Measurements from ENCODE around the gene SLC16A4.
A peak's percentile ranks its signal among the peaks of the same experiment; 100 is the strongest.

The SLC16A4 gene

GRCh38 chr1:110393691-110394492 lies 3.1 kb upstream of the SLC16A4 start:
- DNase-seq (ENCODE audit: low read depth) = no peak
- H3K4me3 ChIP-seq (ENCODE audit: control insufficient read depth, low read depth, low read length) = no peak overlapping the region
- TF ChIP-seq CTCF (IDR thresholded peaks at IDR 0.05; ENCODE audit: control insufficient read depth, insufficient read depth, low read depth, low read length, missing control alignments) = no peak

- no peak for DNase-seq (ENCODE audit: low read depth)
- no peak for TF ChIP-seq CTCF (IDR thresholded peaks at IDR 0.05; ENCODE audit: control insufficient read depth, insufficient read depth, low read depth, low read length, missing control alignments)
- H3K4me3 ChIP-seq (ENCODE audit: control insufficient read depth, low read depth, low read length) = no peak overlapping the region
Observed at GRCh38 chr1:110393286-110393685, 2.5 kb upstream of the SLC16A4 start.

- H3K4me3 ChIP-seq (ENCODE audit: control insufficient read depth, low read depth, low read length) = peak overlapping the region; percentile 43
- TF ChIP-seq CTCF (IDR thresholded peaks at IDR 0.05; ENCODE audit: control insufficient read depth, insufficient read depth, low read depth, low read length, missing control alignments) = no peak
- no peak for DNase-seq (ENCODE audit: low read depth)
Observed at GRCh38 chr1:110390096-110390495, 730 bp downstream of the SLC16A4 start.

- no peak overlapping the region for H3K4me3 ChIP-seq (ENCODE audit: control insufficient read depth, low read depth, low read length)
- TF ChIP-seq CTCF (IDR thresholded peaks at IDR 0.05; ENCODE audit: control insufficient read depth, insufficient read depth, low read depth, low read length, missing control alignments) = no peak
- no peak for DNase-seq (ENCODE audit: low read depth)
Observed at GRCh38 chr1:110387048-110387754, 3.6 kb downstream of the SLC16A4 start.

- no peak for DNase-seq (ENCODE audit: low read depth)
- TF ChIP-seq CTCF (IDR thresholded peaks at IDR 0.05; ENCODE audit: control insufficient read depth, insufficient read depth, low read depth, low read length, missing control alignments) = no peak
- no peak overlapping the region for H3K4me3 ChIP-seq (ENCODE audit: control insufficient read depth, low read depth, low read length)
Observed at GRCh38 chr1:110385369-110385768, 5.5 kb downstream of the SLC16A4 start.

GRCh38 chr1:110384581-110385321 lies 6.1 kb downstream of the SLC16A4 start:
- H3K4me3 ChIP-seq (ENCODE audit: control insufficient read depth, low read depth, low read length) = no peak overlapping the region
- DNase-seq (ENCODE audit: low read depth) = no peak
- TF ChIP-seq CTCF (IDR thresholded peaks at IDR 0.05; ENCODE audit: control insufficient read depth, insufficient read depth, low read depth, low read length, missing control alignments) = no peak
